ENCODE measurements around the gene CKB.

The CKB gene

GRCh38 chr14:103519043-103519836 is 3.4 kb downstream of the CKB start:
- 61% methylated on average over 6 of the region's 13 CpGs for WGBS (ENCODE audit: insufficient coverage)
- peak overlapping the region in 2 of 7 experiments; percentile 24 to 50 for H3K4me3 ChIP-seq (ENCODE audit: control insufficient read depth in 1 of 7, extremely low read depth in 1 of 7, insufficient read depth in 4 of 7, low read depth in 2 of 7, low read length in 6 of 7)
- peak in 2 of 3 donors; percentile 45 to 58 for DNase-seq
- no peak overlapping the region for H3K27ac ChIP-seq (ENCODE audit: insufficient read depth in 1 of 2, low read depth in 1 of 2, low read length in 2 of 2, poor library complexity in 1 of 2, severe bottlenecking in 2 of 2)
- H3K9me3 ChIP-seq (ENCODE audit: control extremely low read depth in 1 of 5, control insufficient read depth in 4 of 5, insufficient read depth in 2 of 5, low read depth in 1 of 5, low read length in 4 of 5): peaks cover 0 to 4% (median 0%) of the 10 kb centered on the region in 5 experiments
- POLR2A ChIA-PET: no interaction called here
- peaks cover 0 to 29% (median 6%) of the 10 kb centered on the region in 5 experiments for H3K27me3 ChIP-seq (replicated peaks in 2 of 5; ENCODE audit: control insufficient read depth in 4 of 5, insufficient read depth in 5 of 5, low read length in 4 of 5)
- CTCF ChIA-PET: interaction anchor here (0.9 to 11.1 kb wide), 12 partner anchors 10 to 42 kb away, joined by 3 to 147 read pairs (median 6); partner anchors contain the start of gene TRMT61A
- peaks cover 0 to 52% (median 50%) of the 10 kb centered on the region in 4 experiments for H3K4me1 ChIP-seq (ENCODE audit: control extremely low read depth in 1 of 4, control insufficient read depth in 4 of 4, insufficient read depth in 4 of 4, low read length in 3 of 4)
- H3K36me3 ChIP-seq (ENCODE audit: control insufficient read depth in 4 of 4, insufficient read depth in 4 of 4, low read length in 3 of 4): no peaks in the 10 kb centered on the region

GRCh38 chr14:103518422-103519042 is 4.1 kb downstream of the CKB start:
- CTCF ChIA-PET: interaction anchor here (1.1 to 11.1 kb wide), 11 partner anchors 10 to 43 kb away, joined by 3 to 147 read pairs (median 6); partner anchors contain the start of gene TRMT61A
- 24% methylated on average over 5 of the region's 9 CpGs for WGBS (ENCODE audit: insufficient coverage)
- no peaks in the 10 kb centered on the region for H3K9me3 ChIP-seq (ENCODE audit: control extremely low read depth in 1 of 5, control insufficient read depth in 4 of 5, insufficient read depth in 2 of 5, low read depth in 1 of 5, low read length in 4 of 5)
- H3K4me1 ChIP-seq (ENCODE audit: control extremely low read depth in 1 of 4, control insufficient read depth in 4 of 4, insufficient read depth in 4 of 4, low read length in 3 of 4): peaks cover 0 to 50% (median 50%) of the 10 kb centered on the region in 4 experiments
- H3K36me3 ChIP-seq (ENCODE audit: control insufficient read depth in 4 of 4, insufficient read depth in 4 of 4, low read length in 3 of 4): no peaks in the 10 kb centered on the region
- peak overlapping the region in 2 of 7 experiments; percentile 24 to 50 for H3K4me3 ChIP-seq (ENCODE audit: control insufficient read depth in 1 of 7, extremely low read depth in 1 of 7, insufficient read depth in 4 of 7, low read depth in 2 of 7, low read length in 6 of 7)
- H3K27ac ChIP-seq (ENCODE audit: insufficient read depth in 1 of 2, low read depth in 1 of 2, low read length in 2 of 2, poor library complexity in 1 of 2, severe bottlenecking in 2 of 2): no peak overlapping the region
- H3K27me3 ChIP-seq (replicated peaks in 2 of 5; ENCODE audit: control insufficient read depth in 4 of 5, insufficient read depth in 5 of 5, low read length in 4 of 5): peaks cover 0 to 22% (median 3%) of the 10 kb centered on the region in 5 experiments
- DNase-seq: peak in 2 of 3 donors; percentile 51 to 55
- POLR2A ChIA-PET: no interaction called here

- Histone ChIP-seq H3K27ac (ENCODE audit: insufficient read depth in 1 of 2, low read depth in 1 of 2, low read length in 2 of 2, poor library complexity in 1 of 2, severe bottlenecking in 2 of 2) (no peak overlapping the region), H3K4me1 (ENCODE audit: control extremely low read depth in 1 of 4, control insufficient read depth in 4 of 4, insufficient read depth in 4 of 4, low read length in 3 of 4) (peaks cover 0 to 51% (median 46%) of the 10 kb centered on the region in 4 experiments), H3K9me3 (ENCODE audit: control extremely low read depth in 1 of 5, control insufficient read depth in 4 of 5, insufficient read depth in 2 of 5, low read depth in 1 of 5, low read length in 4 of 5) (no peaks in the 10 kb centered on the region), H3K4me3 (ENCODE audit: control insufficient read depth in 1 of 7, extremely low read depth in 1 of 7, insufficient read depth in 4 of 7, low read depth in 2 of 7, low read length in 6 of 7) (no peak overlapping the region), H3K36me3 (ENCODE audit: control insufficient read depth in 4 of 4, insufficient read depth in 4 of 4, low read length in 3 of 4) (no peaks in the 10 kb centered on the region), H3K27me3 (replicated peaks in 2 of 5; ENCODE audit: control insufficient read depth in 4 of 5, insufficient read depth in 5 of 5, low read length in 4 of 5) (peaks cover 0 to 16% (median 0%) of the 10 kb centered on the region in 5 experiments)
- CTCF ChIA-PET: interaction anchor here (1.0 to 11.1 kb wide), 13 partner anchors 9 to 44 kb away, joined by 3 to 147 read pairs (median 5); partner anchors contain the start of gene TRMT61A
- WGBS (ENCODE audit: insufficient coverage): 70% methylated on average over 16 of the region's 20 CpGs
- POLR2A ChIA-PET: no interaction called here
- no peak for DNase-seq
These were observed 4.8 kb downstream of the CKB start for GRCh38 chr14:103517721-103518421.

- WGBS (ENCODE audit: insufficient coverage): 95% methylated on average over 10 of the region's 10 CpGs
- peaks cover 0 to 2% (median 0%) of the 10 kb centered on the region in 4 experiments for H3K36me3 ChIP-seq (ENCODE audit: control insufficient read depth in 4 of 4, insufficient read depth in 4 of 4, low read length in 3 of 4)
- H3K4me1 ChIP-seq (ENCODE audit: control extremely low read depth in 1 of 4, control insufficient read depth in 4 of 4, insufficient read depth in 4 of 4, low read length in 3 of 4): peaks cover 0 to 49% (median 40%) of the 10 kb centered on the region in 4 experiments
- ChIA-PET POLR2A (no interaction called here), CTCF (interaction anchor here (1.0 to 11.1 kb wide), 7 partner anchors 9 to 44 kb away, joined by 3 to 147 read pairs (median 11); partner anchors contain the start of gene TRMT61A)
- no peaks in the 10 kb centered on the region for H3K9me3 ChIP-seq (ENCODE audit: control extremely low read depth in 1 of 5, control insufficient read depth in 4 of 5, insufficient read depth in 2 of 5, low read depth in 1 of 5, low read length in 4 of 5)
- H3K27me3 ChIP-seq (replicated peaks in 2 of 5; ENCODE audit: control insufficient read depth in 4 of 5, insufficient read depth in 5 of 5, low read length in 4 of 5): peaks cover 0 to 9% (median 0%) of the 10 kb centered on the region in 5 experiments
- no peak overlapping the region for H3K4me3 ChIP-seq (ENCODE audit: control insufficient read depth in 1 of 7, extremely low read depth in 1 of 7, insufficient read depth in 4 of 7, low read depth in 2 of 7, low read length in 6 of 7)
- no peak overlapping the region for H3K27ac ChIP-seq (ENCODE audit: insufficient read depth in 1 of 2, low read depth in 1 of 2, low read length in 2 of 2, poor library complexity in 1 of 2, severe bottlenecking in 2 of 2)
- DNase-seq: no peak
These were observed 5.5 kb downstream of the CKB start for GRCh38 chr14:103517174-103517566.

- Histone ChIP-seq H3K4me1 (ENCODE audit: control extremely low read depth in 1 of 4, control insufficient read depth in 4 of 4, insufficient read depth in 4 of 4, low read length in 3 of 4) (peaks cover 0 to 44% (median 36%) of the 10 kb centered on the region in 4 experiments), H3K27me3 (replicated peaks in 2 of 5; ENCODE audit: control insufficient read depth in 4 of 5, insufficient read depth in 5 of 5, low read length in 4 of 5) (peaks cover 0 to 3% (median 0%) of the 10 kb centered on the region in 5 experiments), H3K36me3 (ENCODE audit: control insufficient read depth in 4 of 4, insufficient read depth in 4 of 4, low read length in 3 of 4) (peaks cover 0 to 2% (median 0%) of the 10 kb centered on the region in 4 experiments), H3K4me3 (ENCODE audit: control insufficient read depth in 1 of 7, extremely low read depth in 1 of 7, insufficient read depth in 4 of 7, low read depth in 2 of 7, low read length in 6 of 7) (no peak overlapping the region), H3K27ac (ENCODE audit: insufficient read depth in 1 of 2, low read depth in 1 of 2, low read length in 2 of 2, poor library complexity in 1 of 2, severe bottlenecking in 2 of 2) (no peak overlapping the region), H3K9me3 (ENCODE audit: control extremely low read depth in 1 of 5, control insufficient read depth in 4 of 5, insufficient read depth in 2 of 5, low read depth in 1 of 5, low read length in 4 of 5) (no peaks in the 10 kb centered on the region)
- WGBS (ENCODE audit: insufficient coverage): 71% methylated on average over 4 of the region's 10 CpGs
- POLR2A ChIA-PET: no interaction called here
- CTCF ChIA-PET: interaction anchor here (1.0 to 11.1 kb wide), 9 partner anchors 8 to 45 kb away, joined by 3 to 147 read pairs (median 5); partner anchors contain the start of gene TRMT61A
- no peak for DNase-seq
These were observed 6.0 kb downstream of the CKB start for GRCh38 chr14:103516426-103517173.
